RWPE2 (cell line): ENCODE results near the gene KCNMA1.

ENCODE experiments used
- ATAC-seq: fragments of 200-7000 bp; cut with Tn5 transposase; 3 replicates; pipeline ENCODE4 v1.9.1; 2021; ENCODE audit warnings: low read depth
- DNase-seq: peaks from one replicate; pipeline ENCODE4 v3.0.0-alpha.2; 2020; ENCODE audit warnings: low spot score
- H3K27ac ChIP-seq: fragments of 450-650 bp; 2 replicates; pipeline ENCODE4 v1.5.1; 2017; ENCODE audit warnings: mild to moderate bottlenecking; ENCODE audit not compliant: poor library complexity, severe bottlenecking
- H3K27me3 ChIP-seq: fragments of 250-450 bp; sonication (Bioruptor Pico); 2 replicates; pipeline ENCODE4 v1.5.1; 2021; ENCODE audit warnings: mild to moderate bottlenecking, moderate library complexity; ENCODE audit not compliant: insufficient read depth, poor library complexity, severe bottlenecking
- H3K36me3 ChIP-seq: fragments of 250-450 bp; sonication (Bioruptor Pico); 2 replicates; pipeline ENCODE4 v1.5.1; 2020; ENCODE audit warnings: low read depth, mild to moderate bottlenecking, moderate library complexity
- H3K4me1 ChIP-seq: fragments of 250-450 bp; sonication (Bioruptor Pico); 2 replicates; pipeline ENCODE4 v1.5.1; 2021; ENCODE audit warnings: mild to moderate bottlenecking, moderate library complexity; ENCODE audit not compliant: insufficient read depth, poor library complexity, severe bottlenecking
- H3K4me3 ChIP-seq: fragments of 250-450 bp; sonication (Bioruptor Pico); 2 replicates; pipeline ENCODE4 v1.5.1; 2021; ENCODE audit warnings: mild to moderate bottlenecking, moderate library complexity; ENCODE audit not compliant: severe bottlenecking
- H3K9me3 ChIP-seq: fragments of 250-450 bp; sonication (Bioruptor Pico); 2 replicates; pipeline ENCODE4 v1.5.1; 2021; ENCODE audit warnings: mild to moderate bottlenecking, moderate library complexity; ENCODE audit not compliant: severe bottlenecking
- CTCF ChIP-seq: fragments of 450-650 bp; IDR thresholded peaks from one replicate; pipeline ENCODE4 v1.5.1; 2017; ENCODE audit warnings: mild to moderate bottlenecking, moderate library complexity; ENCODE audit not compliant: poor library complexity, severe bottlenecking

The KCNMA1 gene

GRCh38 chr10:77446700-77447099 is 190.9 kb downstream of the KCNMA1 start:
- Histone ChIP-seq H3K27me3 (no peaks in the 10 kb centered on the region), H3K4me3 (no peak overlapping the region), H3K27ac (no peak overlapping the region), H3K4me1 (no peaks in the 10 kb centered on the region), H3K36me3 (no peaks in the 10 kb centered on the region), H3K9me3 (no peaks in the 10 kb centered on the region)
- no peak for TF ChIP-seq CTCF
- no peak for DNase-seq
- ATAC-seq = no peak

GRCh38 chr10:77445547-77445946 is 192.1 kb downstream of the KCNMA1 start:
- no peak for TF ChIP-seq CTCF

DNA sequence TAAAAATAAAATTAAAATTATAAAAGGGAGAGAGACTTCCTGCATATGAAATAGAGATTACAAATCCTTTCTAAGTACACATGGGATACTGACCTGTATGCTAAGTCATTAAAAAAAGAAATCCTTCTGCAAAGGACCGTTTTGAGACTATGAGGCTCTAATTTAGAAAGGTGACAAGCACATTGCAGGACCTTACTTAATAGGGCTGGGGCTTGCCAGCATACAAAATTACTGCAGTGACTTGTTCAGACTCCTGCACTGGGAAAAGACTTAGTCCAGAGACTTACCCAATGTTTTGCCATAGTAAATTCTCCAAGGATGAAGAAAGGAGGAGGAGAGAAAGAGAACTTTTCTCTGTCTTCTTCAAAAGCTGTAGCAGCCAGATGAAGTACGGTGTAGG is 193.6 kb downstream of the KCNMA1 start:
- Histone ChIP-seq H3K4me3 (no peak overlapping the region), H3K27me3 (no peaks in the 10 kb centered on the region), H3K4me1 (no peaks in the 10 kb centered on the region), H3K9me3 (no peaks in the 10 kb centered on the region), H3K36me3 (no peaks in the 10 kb centered on the region), H3K27ac (no peak overlapping the region)
- DNase-seq = no peak
- TF ChIP-seq CTCF = no peak
- ATAC-seq = no peak

More at GRCh38 chr10:77445547-77445946, 192.1 kb downstream of the KCNMA1 start:
- H3K4me3 ChIP-seq = no peak overlapping the region
- no peak overlapping the region for H3K27ac ChIP-seq
- H3K36me3 ChIP-seq = no peaks in the 10 kb centered on the region
- no peak for ATAC-seq
- no peaks in the 10 kb centered on the region for H3K4me1 ChIP-seq
- no peak for DNase-seq
- H3K27me3 ChIP-seq = no peaks in the 10 kb centered on the region
- H3K9me3 ChIP-seq = no peaks in the 10 kb centered on the region

DNA sequence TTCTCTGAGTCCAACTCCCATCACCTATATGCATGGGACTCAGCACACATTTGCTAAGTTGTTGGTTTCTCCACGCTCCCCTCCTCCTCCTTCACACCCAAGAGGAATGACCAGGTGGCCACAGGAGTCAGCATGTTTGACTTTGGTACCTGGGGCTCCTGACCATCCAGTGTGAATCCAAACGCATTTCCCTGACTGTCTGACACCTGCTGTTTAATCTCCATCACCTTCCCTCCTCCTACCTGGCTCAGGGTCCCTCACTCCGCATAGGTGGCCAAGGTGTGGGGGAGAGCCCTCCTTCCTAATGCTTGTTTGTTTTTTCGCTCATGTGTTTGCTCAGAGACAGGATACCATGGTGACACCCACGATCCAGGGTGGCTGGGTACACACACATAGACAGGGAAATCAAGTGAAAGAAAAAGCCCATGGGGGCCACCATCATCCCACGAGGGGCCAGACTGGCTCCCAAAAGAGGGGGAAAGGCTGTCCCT is 194.9 kb downstream of the KCNMA1 start:
- no peaks in the 10 kb centered on the region for H3K4me1 ChIP-seq
- DNase-seq = no peak
- no peak overlapping the region for H3K27ac ChIP-seq
- H3K27me3 ChIP-seq = no peaks in the 10 kb centered on the region
- no peak for TF ChIP-seq CTCF
- no peaks in the 10 kb centered on the region for H3K9me3 ChIP-seq
- H3K4me3 ChIP-seq = no peak overlapping the region
- no peaks in the 10 kb centered on the region for H3K36me3 ChIP-seq
- ATAC-seq = no peak

- H3K36me3 ChIP-seq = no peaks in the 10 kb centered on the region
- ATAC-seq (no peak), DNase-seq (no peak)
- TF ChIP-seq CTCF = no peak
- no peaks in the 10 kb centered on the region for H3K9me3 ChIP-seq
- H3K4me1 ChIP-seq = no peaks in the 10 kb centered on the region
- H3K4me3 ChIP-seq = no peak overlapping the region
- no peaks in the 10 kb centered on the region for H3K27me3 ChIP-seq
- no peak overlapping the region for H3K27ac ChIP-seq
Measured at GRCh38 chr10:77441353-77442166, 196.0 kb downstream of the KCNMA1 start.
